ENCODE results near the gene RRAD. TPM values are rescaled to one million over a fixed set of nuclear protein-coding genes. Genes with fewer than 3 reads are reported as not detected.

RRAD gene
- total and polyA plus RNA-seq, 2 of the 4 experiments (the other 2 are of a cell fraction): 1.3 to 2.1 TPM

DNA sequence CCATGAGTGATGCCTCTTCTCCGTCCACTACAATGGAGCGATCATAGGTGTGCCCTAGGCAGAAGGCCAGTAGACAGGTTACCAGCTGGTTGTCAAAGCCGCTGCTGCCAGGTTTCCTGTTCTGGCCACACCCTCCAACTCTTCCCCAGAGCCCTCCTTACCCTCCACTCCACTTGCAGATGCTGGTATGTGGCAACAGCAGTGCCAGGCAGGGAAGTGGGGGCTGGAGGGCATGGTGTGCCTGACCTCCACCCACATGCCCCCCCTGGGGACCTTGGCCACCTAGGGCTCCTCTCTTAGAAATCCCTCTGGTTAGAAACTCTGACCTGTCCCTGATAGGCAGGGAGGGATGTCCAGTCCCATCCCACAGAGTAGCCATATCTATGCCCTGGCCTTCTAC is 1.5 kb downstream of the RRAD start:
- ChIA-PET CTCF (no interaction called here), POLR2A (ENCODE audit: unreplicated experiment) (no interaction called here)
- Histone ChIP-seq H3K79me1 (ENCODE audit: low read depth in 1 of 2, low read length in 2 of 2) (no peaks in the 10 kb centered on the region), H3K18ac (ENCODE audit: low read depth, low read length) (no peak overlapping the region), H3K36me3 (ENCODE audit: control insufficient read depth, insufficient read depth, low read length) (no peaks in the 10 kb centered on the region), H3K27ac (ENCODE audit: insufficient read depth, low read length) (no peak overlapping the region), H2BK120ac (ENCODE audit: low read depth, low read length) (no peak overlapping the region), H3K4me1 (ENCODE audit: control insufficient read depth, insufficient read depth, low read length) (peaks cover 27% of the 10 kb centered on the region), H4K20me1 (ENCODE audit: insufficient read depth, low read length) (no peaks in the 10 kb centered on the region), H4K5ac (ENCODE audit: low read depth, low read length) (no peak overlapping the region), H3K9me3 (ENCODE audit: control insufficient read depth, insufficient read depth, low read length) (no peaks in the 10 kb centered on the region), H3K14ac (replicated peaks; ENCODE audit: low read depth, low read length) (no peak overlapping the region), H2AK5ac (ENCODE audit: low read depth, low read length) (peak overlapping the region; percentile 30; the same call in 1 of the 2 replicates), H3K23ac (ENCODE audit: low read depth, low read length) (no peak overlapping the region), H3K4ac (ENCODE audit: low read depth, low read length) (no peak overlapping the region), H2BK20ac (ENCODE audit: low read depth, low read length) (no peak overlapping the region), H4K91ac (ENCODE audit: insufficient read depth, low read depth, low read length) (no peak overlapping the region), H4K8ac (ENCODE audit: low read depth in 2 of 2, low read length in 2 of 2) (no peak overlapping the region), H3K4me3 (ENCODE audit: insufficient read depth, low read depth, low read length) (no peak overlapping the region), H2AK9ac (replicated peaks; ENCODE audit: low read depth, low read length, poor library complexity) (no peak overlapping the region), H3K56ac (ENCODE audit: extremely low read depth, insufficient read depth, low read length) (no peak overlapping the region), H3K9me1 (ENCODE audit: insufficient read depth, low read length) (peaks cover 24% of the 10 kb centered on the region), H2BK5ac (ENCODE audit: low read depth, low read length, poor library complexity, severe bottlenecking) (no peak overlapping the region), H2BK15ac (ENCODE audit: low read depth, low read length) (no peak overlapping the region), H2AFZ (replicated peaks; ENCODE audit: low read length, poor library complexity) (no peak overlapping the region), H3K9ac (ENCODE audit: low read depth, low read length) (no peak overlapping the region), H3K4me2 (ENCODE audit: low read depth, low read length) (no peak overlapping the region), H3K27me3 (ENCODE audit: control insufficient read depth, insufficient read depth, low read length) (peaks cover 18% of the 10 kb centered on the region)
- TF ChIP-seq SMC3 (IDR thresholded peaks at IDR 0.05; ENCODE audit: low read depth, low read length) (no peak), USF2 (IDR thresholded peaks at IDR 0.05; ENCODE audit: low read depth, low read length) (no peak), NFE2L2 (IDR thresholded peaks at IDR 0.05; ENCODE audit: low read depth, low read length) (no peak), RAD21 (IDR thresholded peaks at IDR 0.05; ENCODE audit: low read length) (no peak), CEBPB (IDR thresholded peaks at IDR 0.05; ENCODE audit: low read depth, low read length) (no peak), MAFK (IDR thresholded peaks at IDR 0.05; ENCODE audit: low read depth, low read length) (no peak), CTCF (conservative IDR thresholded peaks at IDR 0.05; ENCODE audit: low read depth, low read length) (no peak), CHD1 (IDR thresholded peaks at IDR 0.05; ENCODE audit: low read depth, low read length) (no peak), MAZ (IDR thresholded peaks at IDR 0.05; ENCODE audit: borderline replicate concordance, low read depth, low read length) (no peak), MXI1 (IDR thresholded peaks at IDR 0.05; ENCODE audit: borderline replicate concordance, low read depth, low read length) (no peak), BHLHE40 (IDR thresholded peaks at IDR 0.05; ENCODE audit: low read depth, low read length) (no peak), FOS (IDR thresholded peaks at IDR 0.05; ENCODE audit: low read depth, low read length) (no peak), ELK1 (IDR thresholded peaks at IDR 0.05; ENCODE audit: borderline replicate concordance, low read depth, low read length) (no peak), POLR2A (IDR thresholded peaks at IDR 0.05; ENCODE audit: low read depth, low read length) (no peak), RCOR1 (IDR thresholded peaks at IDR 0.05; ENCODE audit: insufficient replicate concordance, low read length) (no peak)
- ATAC-seq (ENCODE audit: low read depth): no peak
- dilution Hi-C loops (cut with HindIII; ENCODE audit: low sequenced_read_pairs, unreplicated experiment): no loop called here
- in situ Hi-C loops (cut with MboI; ENCODE audit: low sequenced_read_pairs): no loop called here
- DNase-seq: no peak
- intact Hi-C loops (cut with micrococcal nuclease): no loop called here
- no TSS peak for BruUV-seq (replicated peaks)
- WGBS, 2 experiments (ENCODE audit: extremely low coverage in 2 of 2, insufficient read length in 1 of 2): no CpG with 5 or more reads among the region's 3 CpGs

All from IMR-90 (cell line).